Epithelial cell of umbilical artery (primary cell): ENCODE results near the gene GAA. TPM values are rescaled to one million over a fixed set of nuclear protein-coding genes. Genes with fewer than 3 reads are reported as not detected.

Source experiments
- total RNA-seq: library from RNA; depleted of rRNA; stranded (reverse); fragments of >200 nt; gene quantifications from 2 replicates; pipeline ENCODE4 v1.2.3, GENCODE V29; 2014

GAA gene
- total RNA-seq = 20.2 and 21.1 TPM in 2 replicates

GRCh38 chr17:80101011-80101945, at the start of gene GAA:
TSS of gene GAA (plus strand) at chr17:80101581. CDS start at chr17:80104587, 3,006 bp downstream.

GRCh38 chr17:80147035-80147822, 45.8 kb downstream of the GAA start, which contains the start of gene EIF4A3:
TSS of gene EIF4A3 (minus strand) at chr17:80147128. CDS start at chr17:80146961, 167 bp downstream.

Other genes starting within 250 kb of the GAA start
- 32.5 and 35.1 TPM in 2 replicates for gene TBC1D16, start 65.7 kb upstream of the GAA start, total RNA-seq
- gene CCDC40, start 64.9 kb upstream of the GAA start, total RNA-seq = 0.97 and 2.1 TPM in 2 replicates
- 130 and 133 TPM in 2 replicates for gene EIF4A3, start 45.5 kb downstream of the GAA start, total RNA-seq
- gene CARD14, start 68.4 kb downstream of the GAA start, total RNA-seq = not detected in 2 replicates
- gene SGSH, start 118.8 kb downstream of the GAA start, total RNA-seq = 6.2 and 13.4 TPM in 2 replicates
- 4.5 and 6.8 TPM in 2 replicates for gene SLC26A11, start 118.8 kb downstream of the GAA start, total RNA-seq
- gene RNF213, start 159.3 kb downstream of the GAA start, total RNA-seq = 64.6 and 222 TPM in 2 replicates